Kidney tubule cell (primary cell): ENCODE measurements around the gene GABRB1.

Experiments
- DNase-seq: peaks from one replicate; pipeline ENCODE4 v3.0.0-alpha.2; 2018; ENCODE audit warnings: low spot score

GABRB1 gene

GRCh38 chr4:47118192-47118929, 87.0 kb downstream of the GABRB1 start:
- DNase-seq, result no peak

- no peak for DNase-seq
Observed at GRCh38 chr4:47120783-47121182, 89.4 kb downstream of the GABRB1 start.

- peak; percentile 75 for DNase-seq
Observed at GRCh38 chr4:47122592-47123291, 91.4 kb downstream of the GABRB1 start.

GRCh38 chr4:47128991-47129390, 97.6 kb downstream of the GABRB1 start:
- no peak for DNase-seq

GRCh38 chr4:47135210-47135609, 103.8 kb downstream of the GABRB1 start:
- DNase-seq, result no peak

GRCh38 chr4:47143261-47143660, 111.9 kb downstream of the GABRB1 start:
- DNase-seq, result no peak

GRCh38 chr4:47145630-47146029, 114.3 kb downstream of the GABRB1 start:
- DNase-seq, result peak; percentile 60

GRCh38 chr4:47154816-47155370, 123.5 kb downstream of the GABRB1 start:
- no peak for DNase-seq

GRCh38 chr4:47155919-47156318, 124.6 kb downstream of the GABRB1 start:
- DNase-seq, result no peak

GRCh38 chr4:47160095-47160494, 128.7 kb downstream of the GABRB1 start:
- no peak for DNase-seq

- DNase-seq, result peak; percentile 8
Observed at GRCh38 chr4:47167081-47168035, 136.0 kb downstream of the GABRB1 start.

- DNase-seq, result no peak
Observed at GRCh38 chr4:47184083-47184482, 152.7 kb downstream of the GABRB1 start.

GRCh38 chr4:47185761-47186160, 154.4 kb downstream of the GABRB1 start:
- DNase-seq, result no peak

- no peak for DNase-seq
Observed at GRCh38 chr4:47187608-47188007, 156.2 kb downstream of the GABRB1 start.

GRCh38 chr4:47193179-47193578, 161.8 kb downstream of the GABRB1 start:
- no peak for DNase-seq

- DNase-seq, result no peak
Observed at GRCh38 chr4:47194036-47194737, 162.8 kb downstream of the GABRB1 start.

- peak; percentile 5 for DNase-seq
Observed at GRCh38 chr4:47195706-47196105, 164.3 kb downstream of the GABRB1 start.

GRCh38 chr4:47198791-47199190, 167.4 kb downstream of the GABRB1 start:
- DNase-seq, result no peak

- DNase-seq, result no peak
Observed at GRCh38 chr4:47203593-47203992, 172.2 kb downstream of the GABRB1 start.

GRCh38 chr4:47207555-47207954, 176.2 kb downstream of the GABRB1 start:
- DNase-seq, result no peak

- peak; percentile 88 for DNase-seq
Observed at GRCh38 chr4:47209833-47210232, 178.5 kb downstream of the GABRB1 start.
